Ascending aorta (tissue), 2 donors: ENCODE data around the gene FAM216A. TPM values are rescaled to one million over a fixed set of nuclear protein-coding genes. Genes with fewer than 3 reads are reported as not detected.

ENCODE experiments used
- DNase-seq, 2 donors: peaks; one replicate each; pipeline ENCODE4 v3.0.0-alpha.2; 2019; ENCODE audit warnings: low spot score in 2 of 2
- H3K27ac ChIP-seq, 2 donors: fragments of 200-600 bp; sonication (generic); one replicate each; pipeline ENCODE4 v1.5.1; 2016 to 2017; ENCODE audit warnings: mild to moderate bottlenecking in 1 of 2
- H3K27me3 ChIP-seq: fragments of 200-600 bp; sonication (generic); one replicate; pipeline ENCODE4 v1.5.1; 2017
- H3K36me3 ChIP-seq, 2 donors: fragments of 200-600 bp; sonication (generic); one replicate each; pipeline ENCODE4 v1.5.1; 2016
- H3K4me1 ChIP-seq, 2 donors: fragments of 200-600 bp; sonication (generic); one replicate each; pipeline ENCODE4 v1.5.1; 2016 to 2017; ENCODE audit warnings: mild to moderate bottlenecking in 1 of 2
- H3K4me3 ChIP-seq, 2 donors: fragments of 200-600 bp; sonication (generic); one replicate each; pipeline ENCODE4 v1.5.1; 2016 to 2017; ENCODE audit warnings: mild to moderate bottlenecking in 1 of 2
- H3K9me3 ChIP-seq, 2 donors: fragments of 200-600 bp; sonication (generic); one replicate each; pipeline ENCODE4 v1.5.1; 2016
- intact Hi-C: fragments of 100-400 bp; cut with DNase I; formaldehyde crosslinking; loops from one replicate; pipeline ENCODE4 v1.15.1; 2023
- total RNA-seq: library from RNA; depleted of rRNA; stranded (reverse); fragments of >200 nt; gene quantifications from one replicate; pipeline ENCODE4 v1.1.0, GENCODE V29; 2016
- TF ChIP-seq, protein P1 (sequence below), 3 experiments: fragments of 200-600 bp in 2 of 3; fragments of 450-650 bp in 1 of 3; sonication (generic) in 2 of 3; IDR thresholded peaks; one replicate each; pipeline ENCODE4 v1.5.1; 2016 to 2019; ENCODE audit warnings: antibody characterized with exemption in 3 of 3, mild to moderate bottlenecking in 1 of 3, moderate library complexity in 1 of 3

Gene FAM216A
- total RNA-seq, 1 donor from 2014 or later = 2.1 TPM

DNA sequence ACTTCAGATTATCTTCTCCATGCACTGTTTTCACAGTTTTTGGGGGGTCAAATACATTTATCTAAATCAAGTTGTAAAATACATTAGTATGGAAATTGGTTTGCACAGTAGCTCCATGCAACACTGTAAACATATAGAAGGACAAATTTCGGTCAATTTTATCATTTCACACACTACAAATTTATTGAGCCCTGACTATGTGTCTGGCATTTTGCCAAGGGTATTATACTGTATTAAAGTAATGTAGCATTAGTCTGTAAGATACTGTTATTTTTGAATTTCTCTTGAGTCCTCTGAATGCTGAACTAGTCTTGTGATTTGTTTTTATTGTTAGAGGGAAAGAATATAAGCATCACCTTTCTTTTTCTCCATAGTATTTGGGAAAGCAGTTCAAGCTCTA is 34.8 kb downstream of the FAM216A start:
- Histone ChIP-seq H3K36me3 (no peaks in the 10 kb centered on the region), H3K4me3 (no peak overlapping the region), H3K9me3 (no peaks in the 10 kb centered on the region), H3K27me3 (no peaks in the 10 kb centered on the region), H3K4me1 (peaks cover 7 to 21% of the 10 kb centered on the region in 2 donors), H3K27ac (no peak overlapping the region)
- intact Hi-C loops = loop anchor here (2.0 to 10.0 kb wide), 3 partner anchors 53 to 241 kb away; partner anchors contain the start of genes ARPC3, PPP1CC and TCTN1
- no peak for DNase-seq
- TF ChIP-seq, protein P1, sequence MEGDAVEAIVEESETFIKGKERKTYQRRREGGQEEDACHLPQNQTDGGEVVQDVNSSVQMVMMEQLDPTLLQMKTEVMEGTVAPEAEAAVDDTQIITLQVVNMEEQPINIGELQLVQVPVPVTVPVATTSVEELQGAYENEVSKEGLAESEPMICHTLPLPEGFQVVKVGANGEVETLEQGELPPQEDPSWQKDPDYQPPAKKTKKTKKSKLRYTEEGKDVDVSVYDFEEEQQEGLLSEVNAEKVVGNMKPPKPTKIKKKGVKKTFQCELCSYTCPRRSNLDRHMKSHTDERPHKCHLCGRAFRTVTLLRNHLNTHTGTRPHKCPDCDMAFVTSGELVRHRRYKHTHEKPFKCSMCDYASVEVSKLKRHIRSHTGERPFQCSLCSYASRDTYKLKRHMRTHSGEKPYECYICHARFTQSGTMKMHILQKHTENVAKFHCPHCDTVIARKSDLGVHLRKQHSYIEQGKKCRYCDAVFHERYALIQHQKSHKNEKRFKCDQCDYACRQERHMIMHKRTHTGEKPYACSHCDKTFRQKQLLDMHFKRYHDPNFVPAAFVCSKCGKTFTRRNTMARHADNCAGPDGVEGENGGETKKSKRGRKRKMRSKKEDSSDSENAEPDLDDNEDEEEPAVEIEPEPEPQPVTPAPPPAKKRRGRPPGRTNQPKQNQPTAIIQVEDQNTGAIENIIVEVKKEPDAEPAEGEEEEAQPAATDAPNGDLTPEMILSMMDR (IDR thresholded peaks at IDR 0.05) = no peak

DNA sequence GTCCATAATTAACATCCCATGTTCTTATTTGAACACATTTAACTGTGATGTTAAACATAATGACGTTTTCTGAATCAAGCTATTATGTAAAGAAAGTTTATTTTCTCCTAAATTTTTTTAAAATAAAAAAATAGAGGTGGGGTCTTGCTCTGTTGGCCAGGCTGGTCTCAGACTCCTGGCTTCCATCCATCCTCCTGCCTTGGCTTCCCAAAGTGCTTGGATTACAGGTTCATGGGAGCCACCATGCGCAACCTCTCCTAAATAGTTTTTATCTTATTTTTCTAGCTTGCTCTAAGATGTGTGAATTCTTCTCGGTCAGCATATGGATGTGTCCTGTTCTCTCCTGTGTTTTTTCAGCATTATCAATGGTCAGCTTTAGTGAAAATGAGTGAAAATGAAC is 36.7 kb downstream of the FAM216A start:
- intact Hi-C loops = loop anchor here (10.0 kb wide), 1 partner anchor 239 kb away; the partner anchor contains the start of gene PPP1CC
- Histone ChIP-seq H3K27ac (no peak overlapping the region), H3K4me1 (peaks cover under 1 to 7% of the 10 kb centered on the region in 2 donors), H3K27me3 (no peaks in the 10 kb centered on the region), H3K4me3 (no peak overlapping the region), H3K9me3 (no peaks in the 10 kb centered on the region), H3K36me3 (no peaks in the 10 kb centered on the region)
- DNase-seq = no peak
- TF ChIP-seq, protein P1 (IDR thresholded peaks at IDR 0.05) = no peak

DNA sequence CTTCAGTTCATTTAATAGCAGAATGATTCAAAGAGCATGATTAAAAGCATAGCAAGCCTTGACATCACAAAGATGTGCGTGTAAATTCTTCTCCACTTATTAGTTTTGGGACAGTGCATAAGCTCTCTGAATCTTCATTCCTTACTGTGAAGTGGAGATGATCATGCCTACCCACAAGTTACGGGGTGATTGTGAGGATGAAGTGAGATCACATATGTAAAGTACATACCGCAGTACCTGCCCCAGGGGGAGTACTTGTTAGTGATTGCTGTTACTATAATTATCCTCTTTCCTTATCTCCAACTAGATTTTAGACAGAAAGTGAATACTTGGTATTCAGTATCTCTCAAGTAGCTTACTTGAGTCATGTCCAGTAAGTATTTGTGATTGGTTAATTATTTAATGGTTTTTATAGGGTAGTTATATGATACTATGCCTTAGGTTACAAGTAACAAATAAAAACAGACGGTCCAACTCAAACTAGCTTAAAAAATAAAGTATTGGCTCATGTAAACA is 39.5 kb downstream of the FAM216A start:
- H3K9me3 ChIP-seq = no peaks in the 10 kb centered on the region
- TF ChIP-seq, protein P1 (IDR thresholded peaks at IDR 0.05) = no peak
- DNase-seq = no peak
- intact Hi-C loops = loop anchor here (10.0 kb wide), 1 partner anchor 237 kb away; the partner anchor contains the start of gene PPP1CC
- H3K27me3 ChIP-seq = no peaks in the 10 kb centered on the region
- no peak overlapping the region for H3K4me3 ChIP-seq
- H3K36me3 ChIP-seq = no peaks in the 10 kb centered on the region
- peaks cover 0 to 3% of the 10 kb centered on the region in 2 donors for H3K4me1 ChIP-seq
- no peak overlapping the region for H3K27ac ChIP-seq

GRCh38 chr12:110513842-110514241 is 45.2 kb downstream of the FAM216A start:
- peaks cover 0 to 3% of the 10 kb centered on the region in 2 donors for H3K4me1 ChIP-seq
- TF ChIP-seq, protein P1 (IDR thresholded peaks at IDR 0.05) = no peak
- H3K4me3 ChIP-seq = no peak overlapping the region
- H3K27me3 ChIP-seq = no peaks in the 10 kb centered on the region
- no peak for DNase-seq
- H3K9me3 ChIP-seq = no peaks in the 10 kb centered on the region
- H3K36me3 ChIP-seq = no peaks in the 10 kb centered on the region
- intact Hi-C loops = loop anchor here (5.0 kb wide), 1 partner anchor 373 kb away; no protein-coding TSS in a partner anchor
- H3K27ac ChIP-seq = no peak overlapping the region

- H3K4me1 ChIP-seq = peaks cover 0 to 3% of the 10 kb centered on the region in 2 donors
- H3K36me3 ChIP-seq = no peaks in the 10 kb centered on the region
- no peaks in the 10 kb centered on the region for H3K9me3 ChIP-seq
- H3K27me3 ChIP-seq = no peaks in the 10 kb centered on the region
- H3K27ac ChIP-seq = no peak overlapping the region
- intact Hi-C loops = loop anchor here (5.0 kb wide), 1 partner anchor 373 kb away; no protein-coding TSS in a partner anchor
- no peak for DNase-seq
- H3K4me3 ChIP-seq = no peak overlapping the region
- TF ChIP-seq, protein P1 (IDR thresholded peaks at IDR 0.05) = no peak
Measured at GRCh38 chr12:110514363-110514762, 45.7 kb downstream of the FAM216A start.
